WTC11 (cell line): Measurements from ENCODE around the gene C2orf49.

Source experiments
- CTCF ChIP-seq: fragments of 200-600 bp; IDR thresholded peaks from 2 replicates; pipeline ENCODE4 v1.8.0; 2022; ENCODE audit warnings: antibody characterized with exemption
- JUN ChIP-seq: sonication (generic); formaldehyde crosslinking; IDR thresholded peaks from 2 replicates; pipeline ENCODE4 v1.8.0; 2023; ENCODE audit warnings: mild to moderate bottlenecking, missing genetic modification reagents
- MLX ChIP-seq: sonication (generic); formaldehyde crosslinking; IDR thresholded peaks from 2 replicates; pipeline ENCODE4 v1.8.1; 2023; ENCODE audit warnings: mild to moderate bottlenecking, missing genetic modification reagents, moderate library complexity
- NR2C2 ChIP-seq: sonication (generic); formaldehyde crosslinking; IDR thresholded peaks from 2 replicates; pipeline ENCODE4 v1.8.0; 2022; ENCODE audit warnings: mild to moderate bottlenecking, missing genetic modification reagents
- TEAD1 ChIP-seq: sonication (generic); formaldehyde crosslinking; IDR thresholded peaks from 2 replicates; pipeline ENCODE4 v1.8.0; 2022; ENCODE audit warnings: mild to moderate bottlenecking, missing genetic modification reagents
- TF ChIP-seq, protein P1 (sequence below): sonication (generic); formaldehyde crosslinking; IDR thresholded peaks from 2 replicates; pipeline ENCODE4 v1.8.0; 2022; ENCODE audit warnings: mild to moderate bottlenecking, missing genetic modification reagents
- TF ChIP-seq, protein P2 (sequence below): sonication (generic); formaldehyde crosslinking; IDR thresholded peaks from 2 replicates; pipeline ENCODE4 v1.8.0; 2022; ENCODE audit warnings: missing genetic modification reagents

GRCh38 chr2:105296017-105296611 lies 41.2 kb upstream of the C2orf49 start:
- TF ChIP-seq NR2C2 (CRISPR knock-in tag), result no peak
- TF ChIP-seq CTCF, result no peak
- TF ChIP-seq, protein P1, sequence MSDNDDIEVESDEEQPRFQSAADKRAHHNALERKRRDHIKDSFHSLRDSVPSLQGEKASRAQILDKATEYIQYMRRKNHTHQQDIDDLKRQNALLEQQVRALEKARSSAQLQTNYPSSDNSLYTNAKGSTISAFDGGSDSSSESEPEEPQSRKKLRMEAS, result no peak
- TF ChIP-seq, protein P2, sequence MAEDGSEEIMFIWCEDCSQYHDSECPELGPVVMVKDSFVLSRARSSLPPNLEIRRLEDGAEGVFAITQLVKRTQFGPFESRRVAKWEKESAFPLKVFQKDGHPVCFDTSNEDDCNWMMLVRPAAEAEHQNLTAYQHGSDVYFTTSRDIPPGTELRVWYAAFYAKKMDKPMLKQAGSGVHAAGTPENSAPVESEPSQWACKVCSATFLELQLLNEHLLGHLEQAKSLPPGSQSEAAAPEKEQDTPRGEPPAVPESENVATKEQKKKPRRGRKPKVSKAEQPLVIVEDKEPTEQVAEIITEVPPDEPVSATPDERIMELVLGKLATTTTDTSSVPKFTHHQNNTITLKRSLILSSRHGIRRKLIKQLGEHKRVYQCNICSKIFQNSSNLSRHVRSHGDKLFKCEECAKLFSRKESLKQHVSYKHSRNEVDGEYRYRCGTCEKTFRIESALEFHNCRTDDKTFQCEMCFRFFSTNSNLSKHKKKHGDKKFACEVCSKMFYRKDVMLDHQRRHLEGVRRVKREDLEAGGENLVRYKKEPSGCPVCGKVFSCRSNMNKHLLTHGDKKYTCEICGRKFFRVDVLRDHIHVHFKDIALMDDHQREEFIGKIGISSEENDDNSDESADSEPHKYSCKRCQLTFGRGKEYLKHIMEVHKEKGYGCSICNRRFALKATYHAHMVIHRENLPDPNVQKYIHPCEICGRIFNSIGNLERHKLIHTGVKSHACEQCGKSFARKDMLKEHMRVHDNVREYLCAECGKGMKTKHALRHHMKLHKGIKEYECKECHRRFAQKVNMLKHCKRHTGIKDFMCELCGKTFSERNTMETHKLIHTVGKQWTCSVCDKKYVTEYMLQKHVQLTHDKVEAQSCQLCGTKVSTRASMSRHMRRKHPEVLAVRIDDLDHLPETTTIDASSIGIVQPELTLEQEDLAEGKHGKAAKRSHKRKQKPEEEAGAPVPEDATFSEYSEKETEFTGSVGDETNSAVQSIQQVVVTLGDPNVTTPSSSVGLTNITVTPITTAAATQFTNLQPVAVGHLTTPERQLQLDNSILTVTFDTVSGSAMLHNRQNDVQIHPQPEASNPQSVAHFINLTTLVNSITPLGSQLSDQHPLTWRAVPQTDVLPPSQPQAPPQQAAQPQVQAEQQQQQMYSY (CRISPR knock-in tag), result no peak
- no peak for TF ChIP-seq MLX (CRISPR knock-in tag)
- TF ChIP-seq TEAD1, result no peak
- TF ChIP-seq JUN, result no peak
